GM18519 (cell line): ENCODE results near the gene FKBP5.
"Not testable (repeated sequence)": the region's sequence is repeated elsewhere in the genome, so short reads cannot be mapped to it uniquely, and the experiment has no call there.

Experiments
- ATAC-seq: cut with Tn5 transposase; IDR thresholded peaks from one replicate; pipeline ENCODE4 v1.9.1; 2021; ENCODE audit warnings: mild to moderate bottlenecking, moderate library complexity; ENCODE audit not compliant: unreplicated experiment, low FRiP score

Gene FKBP5

GRCh38 chr6:35594503-35595186 lies 94.1 kb downstream of the FKBP5 start:
- no peak for ATAC-seq

GRCh38 chr6:35592178-35592577 lies 96.5 kb downstream of the FKBP5 start:
- no peak for ATAC-seq

GRCh38 chr6:35590622-35591066 lies 98.1 kb downstream of the FKBP5 start:
- no peak for ATAC-seq

- no peak for ATAC-seq
Measured at GRCh38 chr6:35589904-35590303, 98.8 kb downstream of the FKBP5 start.

GRCh38 chr6:35589201-35589739 lies 99.4 kb downstream of the FKBP5 start:
- ATAC-seq, result no peak

- no peak for ATAC-seq
Measured at GRCh38 chr6:35587167-35587566, 101.5 kb downstream of the FKBP5 start.

GRCh38 chr6:35586542-35586941 lies 102.2 kb downstream of the FKBP5 start:
- ATAC-seq, result no peak

GRCh38 chr6:35585658-35586057 lies 103.1 kb downstream of the FKBP5 start:
- no peak for ATAC-seq

GRCh38 chr6:35583893-35584688 lies 104.6 kb downstream of the FKBP5 start:
- no peak for ATAC-seq

- ATAC-seq, result no peak
Measured at GRCh38 chr6:35582315-35582714, 106.4 kb downstream of the FKBP5 start.

- ATAC-seq, result no peak
Measured at GRCh38 chr6:35581633-35582032, 107.1 kb downstream of the FKBP5 start.

GRCh38 chr6:35580836-35581235 lies 107.9 kb downstream of the FKBP5 start:
- no peak for ATAC-seq

GRCh38 chr6:35576682-35577081 lies 112.0 kb downstream of the FKBP5 start:
- no peak for ATAC-seq

GRCh38 chr6:35573495-35574110 lies 115.1 kb downstream of the FKBP5 start:
- no peak for ATAC-seq

- not testable (repeated sequence) for ATAC-seq
Measured at GRCh38 chr6:35570885-35571330, 117.8 kb downstream of the FKBP5 start.

- no peak for ATAC-seq
Measured at GRCh38 chr6:35569011-35569461, 119.7 kb downstream of the FKBP5 start.

- no peak for ATAC-seq
Measured at GRCh38 chr6:35566794-35567193, 121.9 kb downstream of the FKBP5 start.

- no peak for ATAC-seq
Measured at GRCh38 chr6:35564733-35565132, 124.0 kb downstream of the FKBP5 start.

- no peak for ATAC-seq
Measured at GRCh38 chr6:35562060-35562459, 126.7 kb downstream of the FKBP5 start.

- ATAC-seq, result no peak
Measured at GRCh38 chr6:35561113-35561512, 127.6 kb downstream of the FKBP5 start.

- ATAC-seq, result no peak
Measured at GRCh38 chr6:35558571-35558970, 130.1 kb downstream of the FKBP5 start.
